K562 (cell line): ENCODE measurements around the gene VPS41.

ENCODE experiments used
- BRD4 ChIP-seq: fragments of 200-600 bp; sonication (generic); IDR thresholded peaks from 2 replicates; pipeline ENCODE4 v1.6.1; 2017; ENCODE audit warnings: inconsistent platforms
- CTCF ChIP-seq, 3 experiments: IDR thresholded peaks in 2 of 3; conservative IDR thresholded peaks in 1 of 3; 2 replicates each; pipeline ENCODE4 v1.5.1; 2011 to 2012; ENCODE audit warnings: low read length in 3 of 3, mild to moderate bottlenecking in 3 of 3, control low read depth in 2 of 3, improper control_type of control experiment in 1 of 3, inconsistent platforms in 1 of 3, low read depth in 1 of 3, mixed read lengths in 1 of 3, moderate library complexity in 1 of 3; ENCODE audit not compliant: insufficient read depth in 2 of 3
- HCFC1 ChIP-seq: IDR thresholded peaks from 2 replicates; pipeline ENCODE4 v1.6.1; 2012; ENCODE audit warnings: low read depth, low read length, improper control_type of control experiment
- IRF9 ChIP-seq: fragments of 450-650 bp; IDR thresholded peaks from 2 replicates; pipeline ENCODE4 v1.6.1; 2016; ENCODE audit warnings: missing biosample characterization, missing genetic modification characterization
- RBM39 ChIP-seq: fragments of 200-400 bp; formaldehyde crosslinking; optimal IDR thresholded peaks from 2 replicates; pipeline ENCODE3; 2018; ENCODE audit warnings: low read depth, low read length
- SP2 ChIP-seq: IDR thresholded peaks from 2 replicates; pipeline ENCODE4 v1.6.1; 2011; ENCODE audit warnings: mild to moderate bottlenecking, low read depth, low read length, moderate library complexity; ENCODE audit not compliant: poor library complexity, severe bottlenecking; ENCODE audit errors: extremely low read depth
- ZFX ChIP-seq: sonication (generic); formaldehyde crosslinking; IDR thresholded peaks from 2 replicates; pipeline ENCODE4 v1.8.0; 2022; ENCODE audit warnings: mild to moderate bottlenecking, missing genetic modification reagents, moderate library complexity
- ZNF133 ChIP-seq: fragments of 250-450 bp; sonication (Bioruptor Pico); IDR thresholded peaks from 2 replicates; pipeline ENCODE4 v1.4.0; 2020; ENCODE audit warnings: mild to moderate bottlenecking
- ZNF444 ChIP-seq: fragments of 250-450 bp; sonication (Bioruptor Pico); IDR thresholded peaks from 2 replicates; pipeline ENCODE4 v1.4.0; 2020; ENCODE audit warnings: mild to moderate bottlenecking, moderate library complexity
- TF ChIP-seq, protein P1 (sequence below): IDR thresholded peaks from 2 replicates; pipeline ENCODE4 v1.6.1; 2016; ENCODE audit warnings: missing genetic modification characterization, missing compliant biosample characterization

DNA sequence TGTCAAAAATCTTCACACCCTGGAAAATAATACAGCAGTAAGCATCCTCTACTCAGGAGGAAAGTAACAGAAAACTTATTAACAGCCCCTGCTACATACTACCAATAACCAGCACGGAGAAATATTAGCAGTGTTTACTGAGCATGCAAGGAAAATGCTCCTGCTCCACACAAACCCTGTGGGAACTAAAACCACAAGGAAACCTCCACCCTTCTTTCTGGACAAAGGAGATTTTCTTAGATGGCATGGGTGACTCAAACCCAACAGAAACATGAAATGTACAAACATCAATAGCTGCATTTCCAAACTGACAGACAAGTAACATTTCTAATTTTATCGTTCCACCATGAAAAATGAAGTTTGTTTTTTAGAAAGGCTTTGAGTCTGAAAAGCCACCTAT is 113.4 kb downstream of the VPS41 start:
- TF ChIP-seq RBM39 (no peak), SP2 (no peak), CTCF (IDR thresholded peaks at IDR 0.05 in 2 of 3, conservative IDR thresholded peaks at IDR 0.05 in 1 of 3; ENCODE audit: insufficient read depth in 2 of 3, low read depth in 1 of 3, low read length in 3 of 3) (no peak), IRF9 (tag) (no peak), ZNF444 (no peak), ZFX (CRISPR knock-in tag) (no peak), HCFC1 (no peak), BRD4 (no peak), ZNF133 (CRISPR knock-in tag) (no peak)
- TF ChIP-seq, protein P1, sequence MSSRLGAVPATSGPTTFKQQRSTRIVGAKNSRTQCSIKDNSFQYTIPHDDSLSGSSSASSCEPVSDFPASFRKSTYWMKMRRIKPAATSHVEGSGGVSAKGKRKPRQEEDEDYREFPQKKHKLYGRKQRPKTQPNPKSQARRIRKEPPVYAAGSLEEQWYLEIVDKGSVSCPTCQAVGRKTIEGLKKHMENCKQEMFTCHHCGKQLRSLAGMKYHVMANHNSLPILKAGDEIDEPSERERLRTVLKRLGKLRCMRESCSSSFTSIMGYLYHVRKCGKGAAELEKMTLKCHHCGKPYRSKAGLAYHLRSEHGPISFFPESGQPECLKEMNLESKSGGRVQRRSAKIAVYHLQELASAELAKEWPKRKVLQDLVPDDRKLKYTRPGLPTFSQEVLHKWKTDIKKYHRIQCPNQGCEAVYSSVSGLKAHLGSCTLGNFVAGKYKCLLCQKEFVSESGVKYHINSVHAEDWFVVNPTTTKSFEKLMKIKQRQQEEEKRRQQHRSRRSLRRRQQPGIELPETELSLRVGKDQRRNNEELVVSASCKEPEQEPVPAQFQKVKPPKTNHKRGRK (tag), result no peak
